H1 (cell line): ENCODE measurements around the gene HSP90B1. TPM values are rescaled to one million over a fixed set of nuclear protein-coding genes. Genes with fewer than 3 reads are reported as not detected.

Experiments used
- CTCF ChIA-PET: fragments of 300-600 bp; sonication (Branson Sonifier 250); formaldehyde crosslinking; loops from one replicate; lab custom pipeline; 2021; ENCODE audit not compliant: partially characterized antibody; lab: Charles Lee
- POLR2A ChIA-PET: fragments of 300-600 bp; sonication (Branson Sonifier 250); formaldehyde crosslinking; loops from one replicate; lab custom pipeline; 2021; ENCODE audit warnings: inconsistent platforms; ENCODE audit not compliant: partially characterized antibody; lab: Charles Lee
- DNase-seq, 2 experiments: peaks; one replicate each; pipeline versions ENCODE4 v3.0.0 to v3.0.0-alpha.2; 2010 to 2022; ENCODE audit warnings: low spot score in 2 of 2, low read depth in 1 of 2, mixed read lengths in 1 of 2
- FAIRE-seq: peaks from 2 replicates; lab custom pipeline; 2011; peaks lifted over from hg19 to GRCh38; lab: Jason Lieb, UNC
- H2AFZ ChIP-seq: 2 replicates; pipeline ENCODE4 v1.8.1; 2012; ENCODE audit warnings: low read length, inconsistent platforms
- H2AK5ac ChIP-seq: 2 replicates; pipeline ENCODE4 v1.6.1; 2013; ENCODE audit warnings: low read depth, low read length
- H2BK120ac ChIP-seq: replicated peaks from 2 replicates; pipeline ENCODE3; 2013; ENCODE audit warnings: low read depth, low read length, inconsistent platforms
- H2BK12ac ChIP-seq: 2 replicates; pipeline ENCODE4 v1.6.1; 2013; ENCODE audit warnings: low read depth, low read length
- H2BK15ac ChIP-seq: 2 replicates; pipeline ENCODE4 v1.6.1; 2013; ENCODE audit warnings: low read length
- H2BK20ac ChIP-seq: 2 replicates; pipeline ENCODE4 v1.6.1; 2013; ENCODE audit warnings: low read length
- H2BK5ac ChIP-seq: 2 replicates; pipeline ENCODE4 v1.6.1; 2013; ENCODE audit warnings: low read depth, low read length
- H3K14ac ChIP-seq: 2 replicates; pipeline ENCODE4 v1.6.1; 2013; ENCODE audit warnings: inconsistent platforms; ENCODE audit not compliant: insufficient read length
- H3K18ac ChIP-seq: 2 replicates; pipeline ENCODE4 v1.6.1; 2013; ENCODE audit warnings: low read length; ENCODE audit errors: extremely low read depth
- H3K23ac ChIP-seq: 2 replicates; pipeline ENCODE4 v1.6.1; 2013; ENCODE audit warnings: inconsistent platforms; ENCODE audit not compliant: insufficient read length
- H3K23me2 ChIP-seq: 2 replicates; pipeline ENCODE4 v1.6.1; 2013; ENCODE audit warnings: low read depth, low read length
- H3K27ac ChIP-seq: 2 replicates; pipeline ENCODE4 v1.6.1; 2011; ENCODE audit warnings: low read depth, low read length, inconsistent platforms
- H3K27me3 ChIP-seq, 4 experiments: replicated peaks in 1 of 4; 1 replicate in 1 of 4; 2 replicates in 3 of 4; pipeline versions ENCODE4 v1.6.1 to v1.8.1; 2011 to 2013; ENCODE audit warnings: low read length in 3 of 4, mild to moderate bottlenecking in 3 of 4, inconsistent platforms in 2 of 4, mixed read lengths in 2 of 4, moderate library complexity in 1 of 4; ENCODE audit not compliant: control insufficient read depth in 3 of 4, insufficient read depth in 3 of 4; ENCODE audit errors: extremely low read depth in 1 of 4
- H3K36me3 ChIP-seq, 4 experiments: 2 replicates each; pipeline versions ENCODE4 v1.6.1 to v1.8.1; 2011 to 2013; ENCODE audit warnings: mild to moderate bottlenecking in 4 of 4, low read length in 3 of 4, moderate library complexity in 2 of 4, control low read depth in 1 of 4, inconsistent platforms in 1 of 4; ENCODE audit not compliant: insufficient read depth in 4 of 4, control insufficient read depth in 2 of 4
- H3K4ac ChIP-seq: replicated peaks from 2 replicates; pipeline ENCODE3; 2013; ENCODE audit warnings: low read length, low read depth, mixed read lengths, inconsistent platforms; ENCODE audit not compliant: insufficient read length
- H3K4me1 ChIP-seq, 4 experiments: replicated peaks in 1 of 4; 1 replicate in 1 of 4; 2 replicates in 3 of 4; pipeline versions ENCODE4 v1.6.1 to v1.8.1; 2011 to 2013; ENCODE audit warnings: low read length in 3 of 4, inconsistent platforms in 2 of 4, mixed read lengths in 1 of 4; ENCODE audit not compliant: insufficient read depth in 4 of 4, control insufficient read depth in 3 of 4
- H3K4me2 ChIP-seq, 2 experiments: 2 replicates each; pipeline versions ENCODE4 v1.6.1 to v1.8.1; 2011 to 2013; ENCODE audit warnings: low read depth in 2 of 2, low read length in 2 of 2, control low read depth in 1 of 2, inconsistent platforms in 1 of 2, mild to moderate bottlenecking in 1 of 2; ENCODE audit not compliant: insufficient read depth in 1 of 2
- H3K4me3 ChIP-seq, 4 experiments: fragments of 200-600, 300-600 bp in 1 of 4; sonication (generic), shearing (Covaris generic), sonication (Bioruptor Twin) in 1 of 4; 2 replicates each; pipeline versions ENCODE4 v1.5.1 to v1.8.1; 2011 to 2016; ENCODE audit warnings: low read length in 4 of 4, low read depth in 3 of 4, control low read depth in 2 of 4, inconsistent platforms in 2 of 4, mild to moderate bottlenecking in 2 of 4, mixed read lengths in 1 of 4, moderate library complexity in 1 of 4; ENCODE audit not compliant: insufficient read depth in 2 of 4; ENCODE audit errors: extremely low read depth in 1 of 4
- H3K56ac ChIP-seq: replicated peaks from 2 replicates; pipeline ENCODE3; 2013; ENCODE audit warnings: low read depth, mild to moderate bottlenecking, mixed read lengths, low read length, inconsistent platforms; ENCODE audit not compliant: insufficient read length
- H3K79me1 ChIP-seq: 2 replicates; pipeline ENCODE4 v1.6.1; 2013; ENCODE audit warnings: low read depth, low read length, control low read depth
- H3K79me2 ChIP-seq, 2 experiments: 2 replicates each; pipeline versions ENCODE4 v1.6.1 to v1.8.1; 2012 to 2013; ENCODE audit warnings: low read length in 2 of 2, mild to moderate bottlenecking in 2 of 2, inconsistent platforms in 1 of 2; ENCODE audit not compliant: insufficient read depth in 2 of 2, control insufficient read depth in 1 of 2
- H3K9ac ChIP-seq, 4 experiments: replicated peaks in 1 of 4; 1 replicate in 1 of 4; 2 replicates in 3 of 4; pipeline versions ENCODE4 v1.6.1 to v1.8.1; 2011 to 2013; ENCODE audit warnings: low read depth in 3 of 4, low read length in 3 of 4, control low read depth in 2 of 4, mild to moderate bottlenecking in 2 of 4, moderate library complexity in 2 of 4, inconsistent platforms in 1 of 4; ENCODE audit errors: extremely low read depth in 1 of 4
- H3K9me3 ChIP-seq, 2 experiments: 2 replicates each; pipeline versions ENCODE4 v1.6.1 to v1.8.1; 2012 to 2013; ENCODE audit warnings: mild to moderate bottlenecking in 2 of 2, moderate library complexity in 2 of 2, control low read depth in 1 of 2, inconsistent platforms in 1 of 2, low read depth in 1 of 2, low read length in 1 of 2, mixed read lengths in 1 of 2; ENCODE audit not compliant: insufficient read depth in 2 of 2
- H4K20me1 ChIP-seq, 2 experiments: replicated peaks in 1 of 2; 2 replicates each; pipeline versions ENCODE3 to v1.8.1; 2011 to 2013; ENCODE audit warnings: inconsistent platforms in 2 of 2, low read length in 2 of 2, mild to moderate bottlenecking in 1 of 2; ENCODE audit not compliant: insufficient read depth in 2 of 2, control insufficient read depth in 1 of 2
- H4K5ac ChIP-seq: 2 replicates; pipeline ENCODE4 v1.6.1; 2013; ENCODE audit warnings: low read length, low read depth, mixed read lengths, inconsistent platforms; ENCODE audit not compliant: insufficient read length
- H4K8ac ChIP-seq: 2 replicates; pipeline ENCODE4 v1.8.0; 2013; ENCODE audit warnings: mild to moderate bottlenecking, moderate library complexity, low read length, inconsistent platforms; ENCODE audit not compliant: insufficient read depth; ENCODE audit errors: extremely low read depth
- H4K91ac ChIP-seq: replicated peaks from 2 replicates; pipeline ENCODE3; 2013; ENCODE audit warnings: low read length, mixed read lengths, inconsistent platforms; ENCODE audit not compliant: insufficient read length
- CHD2 ChIP-seq: IDR thresholded peaks from 2 replicates; pipeline ENCODE4 v1.6.1; 2012; ENCODE audit warnings: low read length, improper control_type of control experiment
- WGBS, 2 experiments: shearing (Covaris generic) in 1 of 2; methylation state at CpG; one replicate each; pipeline versions ENCODE4 v1.1.6 to v1.1.7; 2013 to 2015; ENCODE audit warnings: low lambda C conversion rate in 2 of 2, mixed read lengths in 2 of 2, inconsistent platforms in 1 of 2, low coverage in 1 of 2, missing lambda C conversion rate in 1 of 2; ENCODE audit not compliant: insufficient replicate concordance in 2 of 2, insufficient coverage in 1 of 2, insufficient read length in 1 of 2; ENCODE audit errors: extremely low coverage in 1 of 2, missing lambda C conversion rate in 1 of 2; 5-methylcytosine and 5-hydroxymethylcytosine counted together
- polyA plus RNA-seq, 7 experiments: library from polyadenylated mRNA; depleted of rRNA in 3 of 7; stranded (reverse) in 5 of 7; unstranded in 2 of 7; fragments of >200 nt in 5 of 7; fragments of 200-250 nt in 2 of 7; gene quantifications; 1 replicate in 5 of 7; 2 replicates in 1 of 7; 4 replicates in 1 of 7; pipeline versions ENCODE4 v1.2.1 to v1.2.3, GENCODE V29; 2011 to 2013; ENCODE audit warnings: missing spikeins in 2 of 7, mixed read lengths in 2 of 7
- total RNA-seq: library from RNA; stranded (reverse); fragmentation: NEBNext Ultra II Directional; extraction: Animal tissue kit (Norgen Biotek cat#: 25700); gene quantifications from 2 replicates; pipeline ENCODE4 v1.2.1, GENCODE V29; 2021

Gene HSP90B1
- total and polyA plus RNA-seq, 2 of the 8 experiments (the other 6 are each of a cell fraction or from before 2014, with no cell fraction given), result 161 to 847 TPM

- no peak overlapping the region for H2BK12ac ChIP-seq
- FAIRE-seq, result no peak
- 76% methylated on average over 1 of the region's 1 CpG; no CpG with 5 or more reads in 1 of the 2 experiments for WGBS, 2 experiments
Measured at GRCh38 chr12:103912069-103912468, 18.1 kb upstream of the HSP90B1 start.

More at GRCh38 chr12:103912069-103912468, 18.1 kb upstream of the HSP90B1 start:
- H3K27me3 ChIP-seq, result peaks cover 0 to 1% (median 0%) of the 10 kb centered on the region in 4 experiments; a peak in 1 of 7 replicates
- H4K8ac ChIP-seq, result no peak overlapping the region
- no peak overlapping the region for H2BK15ac ChIP-seq
- H4K5ac ChIP-seq, result no peak overlapping the region
- POLR2A ChIA-PET, result interaction anchor here (1.5 kb wide), 1 partner anchor 18 kb away, joined by 6 read pairs; the partner anchor contains the start of gene HSP90B1
- no peak overlapping the region for H3K14ac ChIP-seq
- no peak overlapping the region for H3K4me2 ChIP-seq
- no peak overlapping the region for H4K91ac ChIP-seq
- no peak overlapping the region for H2BK120ac ChIP-seq
- 0 out of 4 replicates have a peak, but pooled peaks cover 0 to 3% of the 10 kb centered on the region in 2 experiments for H3K9me3 ChIP-seq
- TF ChIP-seq CHD2, result no peak
- H2BK20ac ChIP-seq, result no peak overlapping the region
- H3K4ac ChIP-seq, result no peak overlapping the region
- peaks cover 1% of the 10 kb centered on the region; the same call in 1 of the 2 replicates for H3K23me2 ChIP-seq
- H2AK5ac ChIP-seq, result no peak overlapping the region
- no peaks in the 10 kb centered on the region for H3K36me3 ChIP-seq
- DNase-seq, result no peak
- no peak overlapping the region for H3K56ac ChIP-seq
- H3K79me2 ChIP-seq, result no peaks in the 10 kb centered on the region
- H3K23ac ChIP-seq, result no peak overlapping the region
- H3K18ac ChIP-seq, result no peak overlapping the region
- no peak overlapping the region for H2AFZ ChIP-seq
- H3K4me3 ChIP-seq, result no peak overlapping the region
- peaks cover 0 to 2% (median 0%) of the 10 kb centered on the region in 4 experiments; a peak in 2 of 7 replicates for H3K4me1 ChIP-seq
- H3K9ac ChIP-seq, result no peak overlapping the region
- no peaks in the 10 kb centered on the region for H4K20me1 ChIP-seq
- no peak overlapping the region for H2BK5ac ChIP-seq
- H3K79me1 ChIP-seq, result no peaks in the 10 kb centered on the region
- H3K27ac ChIP-seq, result no peak overlapping the region
- CTCF ChIA-PET, result interaction anchor here (2.0 kb wide), 1 partner anchor 28 kb away, joined by 4 read pairs; no protein-coding TSS in a partner anchor
